Measurements from ENCODE around the gene KDM4B. TPM values are rescaled to one million over a fixed set of nuclear protein-coding genes. Genes with fewer than 3 reads are reported as not detected.

Gene KDM4B
- total RNA-seq, 1 experiment from 2014 or later = 35.9 TPM

DNA sequence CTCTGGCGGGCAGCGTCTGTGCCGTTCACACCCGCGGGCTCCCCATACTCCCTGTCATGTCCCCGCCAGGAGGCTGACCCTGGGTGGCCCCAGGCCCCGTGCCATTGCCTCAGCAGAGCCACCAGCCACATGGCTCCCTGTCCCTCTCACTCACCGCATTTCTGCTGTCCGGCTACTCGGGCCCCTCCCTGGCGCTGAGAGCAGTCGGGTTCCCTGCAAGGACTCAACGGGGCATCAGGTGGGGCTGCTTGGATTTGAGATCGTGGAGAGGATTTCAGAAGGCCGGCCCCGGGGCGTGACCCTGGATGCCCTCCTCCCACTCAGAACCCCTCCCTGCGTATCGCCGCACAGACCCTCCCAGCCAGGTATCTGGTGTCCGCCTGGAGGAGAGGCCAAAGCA, 142.1 kb downstream of the KDM4B start:
- ChIA-PET CTCF (no interaction called here), RAD21 (ENCODE audit: low non-redundant PET in 1 of 2, low total read pairs in 2 of 2, uncharacterized antibody in 2 of 2, unreplicated experiment in 2 of 2) (no interaction called here), POLR2A (no interaction called here)
- BruUV-seq (replicated peaks) = no TSS peak
- no peaks in the 10 kb centered on the region; a peak in 3 of 4 replicates for H3K36me3 ChIP-seq (ENCODE audit: control insufficient read depth in 1 of 2, insufficient read depth in 2 of 2, low read length in 2 of 2)
- no peak overlapping the region for H3K27ac ChIP-seq (ENCODE audit: low read depth, low read length)
- H3K9ac ChIP-seq (ENCODE audit: low read length) = no peak overlapping the region
- DNase-seq (ENCODE audit: low read depth, low spot score) (no peak), ATAC-seq (no peak)
- H3K9me3 ChIP-seq (ENCODE audit: control insufficient read depth in 1 of 2, insufficient read depth in 1 of 2, low read depth in 1 of 2, low read length in 2 of 2) = no peaks in the 10 kb centered on the region
- no peak overlapping the region for H3K4me3 ChIP-seq (replicated peaks in 1 of 2; ENCODE audit: low read depth in 1 of 2, low read length in 2 of 2)
- no peaks in the 10 kb centered on the region for H3K79me2 ChIP-seq (ENCODE audit: insufficient read depth, low read length)
- intact Hi-C loops (cut with micrococcal nuclease) = no loop called here
- no peaks in the 10 kb centered on the region for H3K4me1 ChIP-seq (ENCODE audit: control insufficient read depth in 1 of 2, insufficient read depth in 2 of 2, low read length in 2 of 2)
- H3K9me2 ChIP-seq (ENCODE audit: insufficient read depth) = no peaks in the 10 kb centered on the region
- no peaks in the 10 kb centered on the region for H3K27me3 ChIP-seq (ENCODE audit: insufficient read depth, low read length)
- TF ChIP-seq SP1 (IDR thresholded peaks at IDR 0.05; ENCODE audit: low read depth) (no peak), CEBPB (IDR thresholded peaks at IDR 0.05; ENCODE audit: low read depth) (no peak), ZNF274 (IDR thresholded peaks at IDR 0.05; ENCODE audit: low read depth, low read length) (no peak), TCF7L2 (IDR thresholded peaks at IDR 0.05; ENCODE audit: borderline replicate concordance, extremely low read depth, insufficient read depth, insufficient read length) (no peak), EZH2 (IDR thresholded peaks at IDR 0.05) (no peak), ELF1 (IDR thresholded peaks at IDR 0.05; ENCODE audit: borderline replicate concordance, low read depth) (no peak), EGR1 (IDR thresholded peaks at IDR 0.05; ENCODE audit: low read depth) (no peak), RAD21 (IDR thresholded peaks at IDR 0.05; ENCODE audit: low read depth) (no peak), FOSL1 (IDR thresholded peaks at IDR 0.05; ENCODE audit: low read depth) (no peak), ZFX (IDR thresholded peaks at IDR 0.05) (no peak), POLR2AphosphoS5 (IDR thresholded peaks at IDR 0.05; ENCODE audit: low read depth, low read length) (no peak), SRF (IDR thresholded peaks at IDR 0.05; ENCODE audit: low read depth) (no peak), SIN3A (IDR thresholded peaks at IDR 0.05; ENCODE audit: low read depth) (no peak), CBX3 (IDR thresholded peaks at IDR 0.05; ENCODE audit: low read depth) (no peak), YY1 (IDR thresholded peaks at IDR 0.05; ENCODE audit: extremely low read depth, insufficient replicate concordance, low read depth, low read length) (no peak), EZH2phosphoT487 (IDR thresholded peaks at IDR 0.05; ENCODE audit: borderline replicate concordance) (no peak), POLR2A (IDR thresholded peaks at IDR 0.05; ENCODE audit: borderline replicate concordance, extremely low read depth, insufficient read depth, insufficient read length) (no peak)
- TF ChIP-seq, protein P1, sequence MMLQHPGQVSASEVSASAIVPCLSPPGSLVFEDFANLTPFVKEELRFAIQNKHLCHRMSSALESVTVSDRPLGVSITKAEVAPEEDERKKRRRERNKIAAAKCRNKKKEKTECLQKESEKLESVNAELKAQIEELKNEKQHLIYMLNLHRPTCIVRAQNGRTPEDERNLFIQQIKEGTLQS (IDR thresholded peaks at IDR 0.05) = no peak
- TF ChIP-seq, protein P2, sequence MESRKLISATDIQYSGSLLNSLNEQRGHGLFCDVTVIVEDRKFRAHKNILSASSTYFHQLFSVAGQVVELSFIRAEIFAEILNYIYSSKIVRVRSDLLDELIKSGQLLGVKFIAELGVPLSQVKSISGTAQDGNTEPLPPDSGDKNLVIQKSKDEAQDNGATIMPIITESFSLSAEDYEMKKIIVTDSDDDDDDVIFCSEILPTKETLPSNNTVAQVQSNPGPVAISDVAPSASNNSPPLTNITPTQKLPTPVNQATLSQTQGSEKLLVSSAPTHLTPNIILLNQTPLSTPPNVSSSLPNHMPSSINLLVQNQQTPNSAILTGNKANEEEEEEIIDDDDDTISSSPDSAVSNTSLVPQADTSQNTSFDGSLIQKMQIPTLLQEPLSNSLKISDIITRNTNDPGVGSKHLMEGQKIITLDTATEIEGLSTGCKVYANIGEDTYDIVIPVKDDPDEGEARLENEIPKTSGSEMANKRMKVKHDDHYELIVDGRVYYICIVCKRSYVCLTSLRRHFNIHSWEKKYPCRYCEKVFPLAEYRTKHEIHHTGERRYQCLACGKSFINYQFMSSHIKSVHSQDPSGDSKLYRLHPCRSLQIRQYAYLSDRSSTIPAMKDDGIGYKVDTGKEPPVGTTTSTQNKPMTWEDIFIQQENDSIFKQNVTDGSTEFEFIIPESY (IDR thresholded peaks at IDR 0.05; ENCODE audit: extremely low read depth, insufficient replicate concordance, low read length) = no peak
- TF ChIP-seq, protein P3, sequence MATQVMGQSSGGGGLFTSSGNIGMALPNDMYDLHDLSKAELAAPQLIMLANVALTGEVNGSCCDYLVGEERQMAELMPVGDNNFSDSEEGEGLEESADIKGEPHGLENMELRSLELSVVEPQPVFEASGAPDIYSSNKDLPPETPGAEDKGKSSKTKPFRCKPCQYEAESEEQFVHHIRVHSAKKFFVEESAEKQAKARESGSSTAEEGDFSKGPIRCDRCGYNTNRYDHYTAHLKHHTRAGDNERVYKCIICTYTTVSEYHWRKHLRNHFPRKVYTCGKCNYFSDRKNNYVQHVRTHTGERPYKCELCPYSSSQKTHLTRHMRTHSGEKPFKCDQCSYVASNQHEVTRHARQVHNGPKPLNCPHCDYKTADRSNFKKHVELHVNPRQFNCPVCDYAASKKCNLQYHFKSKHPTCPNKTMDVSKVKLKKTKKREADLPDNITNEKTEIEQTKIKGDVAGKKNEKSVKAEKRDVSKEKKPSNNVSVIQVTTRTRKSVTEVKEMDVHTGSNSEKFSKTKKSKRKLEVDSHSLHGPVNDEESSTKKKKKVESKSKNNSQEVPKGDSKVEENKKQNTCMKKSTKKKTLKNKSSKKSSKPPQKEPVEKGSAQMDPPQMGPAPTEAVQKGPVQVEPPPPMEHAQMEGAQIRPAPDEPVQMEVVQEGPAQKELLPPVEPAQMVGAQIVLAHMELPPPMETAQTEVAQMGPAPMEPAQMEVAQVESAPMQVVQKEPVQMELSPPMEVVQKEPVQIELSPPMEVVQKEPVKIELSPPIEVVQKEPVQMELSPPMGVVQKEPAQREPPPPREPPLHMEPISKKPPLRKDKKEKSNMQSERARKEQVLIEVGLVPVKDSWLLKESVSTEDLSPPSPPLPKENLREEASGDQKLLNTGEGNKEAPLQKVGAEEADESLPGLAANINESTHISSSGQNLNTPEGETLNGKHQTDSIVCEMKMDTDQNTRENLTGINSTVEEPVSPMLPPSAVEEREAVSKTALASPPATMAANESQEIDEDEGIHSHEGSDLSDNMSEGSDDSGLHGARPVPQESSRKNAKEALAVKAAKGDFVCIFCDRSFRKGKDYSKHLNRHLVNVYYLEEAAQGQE (IDR thresholded peaks at IDR 0.05; ENCODE audit: low read depth) = no peak
- H4K20me1 ChIP-seq (ENCODE audit: insufficient read depth) = no peaks in the 10 kb centered on the region
- H2AFZ ChIP-seq (ENCODE audit: low read depth, low read length, poor library complexity, severe bottlenecking) = no peak overlapping the region
- no peak overlapping the region for H3K4me2 ChIP-seq (ENCODE audit: low read length)

Data from HCT116 (cell line).